DOHH2 (cell line): ENCODE measurements around the gene ARHGAP44.

Source experiments
- EZH2phosphoT487 ChIP-seq: fragments of 200-600 bp; sonication (generic); IDR thresholded peaks from 2 replicates; pipeline ENCODE4 v1.6.1; 2017; ENCODE audit warnings: borderline replicate concordance, mild to moderate bottlenecking, antibody characterized with exemption, low read length, moderate library complexity, mixed read lengths
- TF ChIP-seq, protein P1 (sequence below): fragments of 200-600 bp; sonication (generic); IDR thresholded peaks from one replicate; pipeline ENCODE4 v1.5.1; 2014; ENCODE audit warnings: antibody characterized with exemption, mild to moderate bottlenecking, low read depth, low read length; ENCODE audit not compliant: poor library complexity, severe bottlenecking

DNA sequence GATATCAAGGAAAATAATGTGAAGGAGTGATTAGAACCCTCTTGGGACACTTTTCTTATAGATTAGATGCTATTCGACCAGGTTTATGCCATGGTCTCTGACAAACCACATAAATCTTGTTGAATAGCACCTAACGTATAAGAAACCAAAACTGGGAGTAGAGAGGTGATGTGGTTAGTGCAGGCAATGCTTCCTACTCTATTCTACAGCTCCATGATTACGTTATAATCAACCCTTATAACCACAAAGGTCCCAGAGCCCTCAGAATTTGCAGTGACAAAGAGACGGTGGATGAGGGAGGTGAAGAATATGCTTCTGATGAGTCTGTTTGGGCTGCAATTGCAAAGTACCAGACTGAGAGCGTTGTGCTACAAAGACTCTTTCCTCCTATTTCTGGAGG, 78.4 kb downstream of the ARHGAP44 start:
- TF ChIP-seq, protein P1, sequence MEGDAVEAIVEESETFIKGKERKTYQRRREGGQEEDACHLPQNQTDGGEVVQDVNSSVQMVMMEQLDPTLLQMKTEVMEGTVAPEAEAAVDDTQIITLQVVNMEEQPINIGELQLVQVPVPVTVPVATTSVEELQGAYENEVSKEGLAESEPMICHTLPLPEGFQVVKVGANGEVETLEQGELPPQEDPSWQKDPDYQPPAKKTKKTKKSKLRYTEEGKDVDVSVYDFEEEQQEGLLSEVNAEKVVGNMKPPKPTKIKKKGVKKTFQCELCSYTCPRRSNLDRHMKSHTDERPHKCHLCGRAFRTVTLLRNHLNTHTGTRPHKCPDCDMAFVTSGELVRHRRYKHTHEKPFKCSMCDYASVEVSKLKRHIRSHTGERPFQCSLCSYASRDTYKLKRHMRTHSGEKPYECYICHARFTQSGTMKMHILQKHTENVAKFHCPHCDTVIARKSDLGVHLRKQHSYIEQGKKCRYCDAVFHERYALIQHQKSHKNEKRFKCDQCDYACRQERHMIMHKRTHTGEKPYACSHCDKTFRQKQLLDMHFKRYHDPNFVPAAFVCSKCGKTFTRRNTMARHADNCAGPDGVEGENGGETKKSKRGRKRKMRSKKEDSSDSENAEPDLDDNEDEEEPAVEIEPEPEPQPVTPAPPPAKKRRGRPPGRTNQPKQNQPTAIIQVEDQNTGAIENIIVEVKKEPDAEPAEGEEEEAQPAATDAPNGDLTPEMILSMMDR = no peak
- TF ChIP-seq EZH2phosphoT487 = no peak
